ENCODE data around the gene CDC42BPA.

Gene CDC42BPA

DNA sequence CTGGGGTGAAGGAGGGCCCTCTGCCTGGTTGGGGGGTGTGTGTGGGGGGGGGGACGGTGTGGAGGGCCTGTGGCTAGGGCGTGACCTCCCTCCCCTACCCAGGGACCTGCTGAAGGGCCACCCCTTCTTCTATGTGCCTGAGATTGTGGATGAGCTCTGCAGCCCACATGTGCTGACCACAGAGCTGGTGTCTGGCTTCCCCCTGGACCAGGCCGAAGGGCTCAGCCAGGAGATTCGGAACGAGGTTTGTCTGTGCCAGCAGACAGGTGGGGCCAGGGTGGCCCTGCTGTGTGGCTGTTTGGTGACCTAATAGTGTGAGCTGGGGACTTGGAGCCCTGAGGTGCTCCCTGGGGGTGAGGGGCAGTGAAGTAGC lies 334.3 kb downstream of the CDC42BPA start:
- no peak for TF ChIP-seq CTCF (conservative IDR thresholded peaks at IDR 0.05)
- no peak overlapping the region for H3K27ac ChIP-seq

GRCh38 chr1:226983247-226983991 lies 334.9 kb downstream of the CDC42BPA start:
- no peak overlapping the region for H3K27ac ChIP-seq
- no peak for TF ChIP-seq CTCF (conservative IDR thresholded peaks at IDR 0.05)

DNA sequence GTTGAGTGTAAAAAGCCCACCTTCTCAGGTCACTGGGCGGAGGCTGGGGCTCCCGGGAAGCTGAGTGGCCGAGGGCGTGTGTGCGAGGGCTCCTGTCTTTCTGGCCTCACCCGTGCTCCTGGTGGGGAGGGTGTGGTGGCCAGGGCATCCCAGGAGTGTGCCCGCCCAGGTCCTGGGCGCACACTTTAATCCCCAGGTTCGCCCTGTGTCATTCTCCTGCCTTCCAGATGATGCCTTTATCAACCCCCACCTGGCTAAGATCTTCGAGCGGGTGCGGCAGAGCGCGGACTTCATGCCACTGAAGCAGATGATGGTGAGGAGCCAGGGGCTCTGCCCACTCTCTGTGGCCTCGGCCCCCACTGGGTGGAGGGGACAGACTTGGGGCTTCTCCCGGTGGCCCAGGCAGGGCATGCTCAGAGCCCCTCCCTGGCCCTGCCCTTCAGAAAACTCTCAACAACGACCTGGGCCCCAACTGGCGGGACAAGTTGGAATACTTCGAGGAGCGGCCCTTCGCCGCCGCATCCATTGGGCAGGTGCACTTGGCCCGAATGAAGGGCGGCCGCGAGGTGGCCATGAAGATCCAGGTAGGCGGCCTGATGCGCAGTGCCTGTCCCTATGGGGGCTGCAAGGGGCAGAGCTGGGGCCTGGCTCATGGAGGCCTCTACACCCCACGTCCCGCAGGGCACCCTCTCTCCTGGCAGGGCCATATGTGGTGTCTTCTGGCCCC lies 335.7 kb downstream of the CDC42BPA start:
- TF ChIP-seq CTCF (conservative IDR thresholded peaks at IDR 0.05), result no peak

GRCh38 chr1:226981838-226982237 lies 336.5 kb downstream of the CDC42BPA start:
- no peak for TF ChIP-seq CTCF (conservative IDR thresholded peaks at IDR 0.05)
- no peak overlapping the region for H3K27ac ChIP-seq

More for the DNA sequence above, 335.7 kb downstream of the CDC42BPA start:
- H3K27ac ChIP-seq, result no peak overlapping the region

GRCh38 chr1:226981386-226981817 lies 336.9 kb downstream of the CDC42BPA start:
- TF ChIP-seq CTCF (conservative IDR thresholded peaks at IDR 0.05), result no peak

GRCh38 chr1:226980565-226981385 lies 337.5 kb downstream of the CDC42BPA start:
- H3K27ac ChIP-seq, result no peak overlapping the region
- TF ChIP-seq CTCF (conservative IDR thresholded peaks at IDR 0.05), result no peak

More at GRCh38 chr1:226981386-226981817, 336.9 kb downstream of the CDC42BPA start:
- no peak overlapping the region for H3K27ac ChIP-seq

- no peak overlapping the region for H3K27ac ChIP-seq
- no peak for TF ChIP-seq CTCF (conservative IDR thresholded peaks at IDR 0.05)
Observed at GRCh38 chr1:226980122-226980560, 338.2 kb downstream of the CDC42BPA start.

All from VCaP (cell line).